Measurements from ENCODE around the gene PROKR1.

The PROKR1 gene

DNA sequence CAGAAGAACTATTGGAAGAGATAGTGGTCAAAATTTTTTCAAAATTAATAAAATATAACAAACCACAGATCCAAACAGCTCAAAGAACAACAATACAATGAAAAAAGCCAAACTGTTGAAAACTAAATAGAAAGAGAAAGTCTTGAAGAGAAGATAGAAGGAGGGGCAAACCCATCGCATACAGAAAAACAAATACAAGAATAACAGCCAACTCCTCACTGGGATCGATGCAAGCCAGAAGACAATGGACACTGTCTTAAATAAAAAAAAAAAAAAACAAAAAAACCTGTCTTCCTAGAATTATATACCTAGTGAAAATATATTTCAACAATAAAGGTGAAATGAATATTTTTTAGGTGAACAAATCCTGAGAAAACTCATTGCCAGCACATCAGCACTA lies 57.2 kb downstream of the PROKR1 start:
- 100% methylated on average over 2 of the region's 2 CpGs for WGBS

DNA sequence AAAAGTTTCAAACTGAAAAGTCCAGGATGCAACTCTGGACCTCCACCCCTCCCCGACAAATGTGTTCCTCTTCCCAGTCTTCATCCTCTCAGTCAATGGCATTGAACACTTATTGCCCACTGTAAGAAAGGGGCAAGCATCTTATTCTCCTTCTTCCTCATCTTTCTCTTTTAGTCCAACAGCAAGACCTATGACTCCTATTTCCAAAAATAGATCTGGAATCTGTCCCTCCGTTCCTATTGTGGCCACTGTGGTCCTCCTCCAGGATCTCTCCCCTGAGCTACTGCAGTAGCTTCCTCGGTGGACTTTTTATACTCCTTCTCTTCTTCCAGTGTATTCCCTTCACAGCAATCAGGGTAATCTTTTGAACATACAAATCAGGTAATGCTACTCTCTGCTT lies 63.3 kb downstream of the PROKR1 start:
- Histone ChIP-seq H3K27ac (ENCODE audit: low read depth, low read length) (no peak overlapping the region), H3K4me1 (ENCODE audit: insufficient read depth, low read length) (no peaks in the 10 kb centered on the region), H3K9me3 (ENCODE audit: insufficient read depth, low read depth, low read length) (no peaks in the 10 kb centered on the region), H3K9ac (ENCODE audit: low read depth, low read length) (no peak overlapping the region), H3K36me3 (ENCODE audit: insufficient read depth, low read length) (no peaks in the 10 kb centered on the region), H3K27me3 (ENCODE audit: insufficient read depth, low read length) (no peaks in the 10 kb centered on the region), H3K4me3 (ENCODE audit: low read length) (no peak overlapping the region)
- WGBS: 95% methylated on average over 3 of the region's 3 CpGs

More for the DNA sequence above, 57.2 kb downstream of the PROKR1 start:
- Histone ChIP-seq H3K9me3 (ENCODE audit: insufficient read depth, low read depth, low read length) (peaks cover 40% of the 10 kb centered on the region), H3K4me1 (ENCODE audit: insufficient read depth, low read length) (peaks cover 18% of the 10 kb centered on the region), H3K9ac (ENCODE audit: low read depth, low read length) (no peak overlapping the region), H3K4me3 (ENCODE audit: low read length) (no peak overlapping the region), H3K27me3 (ENCODE audit: insufficient read depth, low read length) (no peaks in the 10 kb centered on the region), H3K27ac (ENCODE audit: low read depth, low read length) (no peak overlapping the region), H3K36me3 (ENCODE audit: insufficient read depth, low read length) (no peaks in the 10 kb centered on the region)

Data from HUES64 (cell line).